ENCODE measurements around the gene SPAG16.

DNA sequence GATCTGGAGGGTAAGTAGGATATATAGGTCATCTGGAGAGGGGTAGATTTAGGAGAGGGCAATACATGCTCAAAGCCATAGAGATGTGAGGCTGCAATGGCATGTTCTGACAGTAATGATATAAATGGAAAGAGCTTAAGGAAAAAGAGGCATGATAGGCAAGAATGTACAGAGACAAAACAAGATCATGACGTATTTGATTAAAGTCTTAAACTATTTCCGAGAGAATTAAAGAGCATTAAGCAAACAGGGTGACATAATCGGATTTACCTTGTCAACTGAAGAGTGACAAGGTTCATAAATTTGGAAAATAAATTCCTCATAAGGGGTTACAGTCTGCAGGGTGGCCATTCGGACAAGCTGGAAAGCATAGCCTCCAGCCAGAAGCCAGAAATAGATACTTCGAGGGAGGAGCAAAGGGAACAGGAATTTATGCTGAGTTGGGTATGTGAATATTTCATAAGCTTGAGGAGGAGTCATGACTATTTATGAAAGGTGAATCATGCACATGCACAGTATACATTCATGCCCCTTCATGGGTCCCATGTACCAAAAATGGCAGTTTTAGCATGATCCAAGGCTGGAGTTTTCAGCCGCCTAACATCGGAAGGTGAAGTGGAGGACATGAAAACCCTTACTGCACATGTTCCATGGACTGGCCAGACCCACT, 730.4 kb downstream of the SPAG16 start:
- TF ChIP-seq SIN3A (IDR thresholded peaks at IDR 0.05; ENCODE audit: borderline replicate concordance, insufficient read depth, low read length), result no peak
- TF ChIP-seq REST (IDR thresholded peaks at IDR 0.05; ENCODE audit: insufficient read depth in 1 of 2, low read depth in 2 of 2, low read length in 2 of 2), result no peak
